Measurements from ENCODE around the gene SDK2. TPM values are rescaled to one million over a fixed set of nuclear protein-coding genes. Genes with fewer than 3 reads are reported as not detected.

The SDK2 gene
- total RNA-seq, 2 experiments from 2014 or later, result 0.23 to 0.27 TPM

DNA sequence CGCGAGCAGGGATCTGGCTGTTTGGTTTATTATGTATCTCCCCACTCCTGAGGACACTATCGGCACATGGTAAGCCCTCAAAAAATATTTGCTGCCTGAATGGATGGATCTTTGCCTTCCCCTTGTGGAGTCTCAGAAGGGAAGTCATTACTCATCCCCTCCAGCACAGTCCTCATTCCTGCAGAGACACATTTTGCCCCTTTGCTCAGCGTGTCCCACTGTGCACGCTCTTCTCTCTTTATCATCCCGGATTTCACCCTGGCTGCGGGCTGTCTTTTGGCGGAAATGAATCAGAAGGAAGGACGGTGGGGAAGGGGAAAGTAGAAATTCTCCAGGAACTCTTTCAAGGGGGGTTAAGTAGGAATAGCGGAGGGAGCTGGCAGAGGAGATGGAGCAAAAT is 207.3 kb downstream of the SDK2 start:
- CTCF ChIA-PET, result no interaction called here
- POLR2A ChIA-PET, result no interaction called here

DNA sequence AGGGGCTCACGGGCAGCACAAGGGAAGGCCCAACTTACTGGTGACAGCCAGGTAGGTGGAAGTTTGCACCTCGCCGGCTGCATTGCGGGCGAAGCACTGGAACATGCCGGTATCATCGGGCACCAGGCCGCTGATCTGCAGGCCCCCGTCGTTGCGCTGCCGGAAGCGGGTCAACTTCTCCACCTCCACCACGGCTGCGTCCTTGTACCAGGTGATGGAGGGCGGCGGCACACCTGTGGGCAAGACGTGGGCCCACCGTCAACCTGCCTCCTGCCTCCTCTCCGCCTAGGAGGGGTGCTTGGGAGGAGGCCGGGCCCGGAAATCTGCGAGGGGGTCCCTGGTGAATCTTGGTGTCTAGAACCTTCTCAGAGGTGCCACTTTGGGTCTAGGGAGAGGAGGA is 208.8 kb downstream of the SDK2 start:
- POLR2A ChIA-PET, result no interaction called here
- CTCF ChIA-PET, result no interaction called here

DNA sequence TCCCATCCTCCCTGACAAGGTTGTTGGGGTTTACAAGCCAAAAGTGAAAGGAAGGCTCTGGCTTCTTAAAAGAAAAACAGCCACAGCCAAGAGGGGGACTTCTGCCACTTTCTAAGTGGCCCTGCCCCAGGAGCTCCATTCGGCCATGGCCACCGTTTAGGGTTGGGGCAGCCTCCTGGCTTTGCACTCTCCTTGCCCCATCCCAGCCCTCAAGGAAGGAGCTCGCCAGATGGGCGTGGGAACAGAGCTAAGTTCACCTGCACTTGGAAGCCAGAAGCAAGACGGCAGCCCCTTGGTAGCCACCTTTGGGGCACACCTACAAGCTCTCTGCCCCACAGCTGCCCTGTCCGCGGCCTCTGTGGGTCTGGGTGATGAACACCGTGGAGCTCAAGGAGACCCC is 210.1 kb downstream of the SDK2 start:
- ChIA-PET CTCF (no interaction called here), POLR2A (no interaction called here)

DNA sequence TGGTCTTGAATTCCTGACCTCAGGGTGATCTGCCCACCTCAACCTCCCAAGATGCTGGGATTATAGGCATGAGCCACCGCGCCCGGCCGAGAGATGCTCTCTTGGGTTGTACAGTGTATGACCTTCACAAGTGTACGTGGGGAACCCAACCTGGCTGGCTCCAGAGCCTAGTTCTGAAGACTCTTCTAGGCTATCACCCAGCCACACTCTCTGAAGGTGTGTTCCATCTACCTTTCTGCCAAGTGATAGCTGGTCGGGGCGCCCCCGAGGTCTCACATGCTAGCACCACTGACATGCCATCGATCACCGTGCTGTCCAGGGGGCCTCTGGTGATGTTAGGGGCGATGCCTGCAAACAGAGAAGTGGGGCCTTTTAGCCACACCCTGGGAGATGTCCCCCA is 210.7 kb downstream of the SDK2 start:
- POLR2A ChIA-PET, result no interaction called here
- CTCF ChIA-PET, result no interaction called here

DNA sequence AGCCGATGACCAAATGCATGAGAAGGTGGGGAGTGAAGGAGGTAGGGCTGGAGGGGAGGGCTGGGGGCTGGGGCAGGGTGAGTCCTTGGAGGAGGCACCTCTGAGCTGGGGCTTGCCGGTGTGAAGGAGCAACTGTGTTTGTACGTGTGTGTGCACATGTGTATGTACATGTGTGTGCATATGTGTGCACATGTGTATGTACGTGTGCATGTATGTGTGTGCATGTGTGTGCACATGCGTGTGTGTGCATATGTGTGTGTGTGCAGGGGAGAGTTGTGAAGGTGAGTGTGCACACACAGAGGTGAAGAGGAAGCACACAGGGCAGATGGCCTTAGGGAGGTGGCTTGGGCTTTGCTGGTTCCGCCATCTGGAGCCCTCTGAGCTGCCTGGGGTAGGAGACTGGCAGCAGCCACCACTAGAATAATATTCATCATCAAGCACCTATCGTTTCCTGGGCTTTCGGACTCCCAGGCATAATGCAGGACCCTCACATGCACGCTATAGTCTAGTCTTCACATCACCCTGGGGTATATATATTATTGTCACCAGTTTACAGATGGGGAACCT is 211.5 kb downstream of the SDK2 start:
- POLR2A ChIA-PET, result no interaction called here
- CTCF ChIA-PET, result no interaction called here

DNA sequence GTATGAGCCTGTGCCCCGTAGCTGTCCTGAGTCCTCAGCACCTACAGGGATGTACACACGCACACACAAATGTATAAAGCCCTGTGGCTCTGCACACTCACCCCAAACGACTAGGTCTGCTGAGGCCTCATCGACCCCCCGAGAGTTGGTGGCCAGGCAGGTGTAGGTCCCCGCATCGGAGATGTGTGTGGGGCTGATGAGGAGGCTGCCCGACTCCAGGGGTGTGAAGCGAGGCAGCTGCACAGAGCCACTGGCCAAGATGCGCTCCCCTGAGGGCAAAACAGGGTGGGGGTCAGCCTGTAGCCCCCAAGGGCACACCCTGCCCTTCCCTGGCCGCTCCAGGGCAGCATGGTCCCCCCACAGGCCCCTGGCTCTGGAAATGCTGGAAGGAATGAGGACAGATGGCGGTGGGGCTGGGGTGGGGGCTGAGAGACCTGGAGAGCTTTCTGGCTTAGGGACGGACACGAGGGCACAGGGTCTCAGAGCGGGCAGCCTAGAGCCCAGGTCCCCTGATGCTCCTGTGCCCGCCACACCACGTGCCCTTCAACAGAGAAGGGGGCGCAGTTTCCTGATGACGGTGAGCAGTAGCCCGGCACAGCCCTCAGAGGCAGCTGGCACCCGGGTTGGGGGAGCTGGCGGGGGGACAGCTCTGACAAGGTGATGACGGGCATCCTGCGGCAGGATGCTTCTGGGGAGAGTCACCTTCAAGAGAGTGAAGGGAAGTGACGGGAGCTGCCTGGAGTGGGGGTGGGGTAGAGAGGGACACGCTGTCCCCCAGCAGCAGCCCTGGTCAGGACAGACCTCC is 212.6 kb downstream of the SDK2 start:
- POLR2A ChIA-PET, result no interaction called here
- CTCF ChIA-PET, result no interaction called here

DNA sequence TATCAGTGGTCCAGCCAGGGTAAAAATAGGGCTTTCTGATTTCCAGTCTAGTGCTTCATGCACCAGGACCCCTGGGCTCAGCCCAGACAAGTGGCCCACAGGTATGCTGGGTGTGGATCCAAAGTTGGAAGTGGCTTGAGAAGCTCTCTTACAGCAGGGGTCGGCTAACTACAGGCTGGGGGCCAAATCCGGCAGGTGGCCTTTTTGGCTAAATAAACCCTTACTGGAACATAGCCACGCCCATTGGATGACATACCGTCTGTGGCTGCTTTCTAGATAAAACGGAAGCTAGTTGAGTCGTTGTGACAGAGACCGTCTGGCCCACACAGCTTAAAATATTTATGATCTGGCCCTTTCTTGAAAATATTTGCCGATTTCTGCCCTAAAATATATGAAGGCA is 213.4 kb downstream of the SDK2 start:
- CTCF ChIA-PET, result interaction anchor here (0.6 to 3.0 kb wide), 3 partner anchors 62 to 291 kb away, joined by 3 to 21 read pairs (median 5); no protein-coding TSS in a partner anchor
- POLR2A ChIA-PET, result no interaction called here

DNA sequence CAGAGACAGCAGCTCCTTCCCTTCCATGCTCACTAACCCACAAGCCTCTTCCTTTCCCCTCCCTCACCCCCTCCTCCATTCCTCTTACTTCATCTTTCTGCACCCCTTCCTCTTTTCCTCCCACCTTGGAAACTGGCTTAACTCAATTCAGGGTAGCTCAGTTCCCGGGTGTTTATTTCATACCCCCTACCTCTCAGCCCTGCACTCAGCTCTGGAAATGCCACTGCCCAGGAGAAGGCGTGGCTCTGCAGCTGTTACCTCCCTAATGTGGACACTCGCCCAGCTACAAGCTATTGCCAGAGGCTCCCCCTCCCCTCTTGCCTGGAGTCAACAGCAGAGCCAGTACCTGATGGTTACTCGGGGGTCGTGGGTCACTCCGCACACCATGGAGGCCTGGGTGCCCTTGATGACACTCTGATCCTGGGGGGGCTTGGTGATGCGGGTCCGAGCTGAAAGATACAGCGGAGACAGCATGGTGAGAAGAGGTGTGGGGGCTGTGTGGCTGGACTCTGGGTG is 214.0 kb downstream of the SDK2 start:
- ChIA-PET CTCF (interaction anchor here (0.7 to 3.0 kb wide), 12 partner anchors 14 to 526 kb away, joined by 3 to 21 read pairs (median 3); no protein-coding TSS in a partner anchor), POLR2A (no interaction called here)

DNA sequence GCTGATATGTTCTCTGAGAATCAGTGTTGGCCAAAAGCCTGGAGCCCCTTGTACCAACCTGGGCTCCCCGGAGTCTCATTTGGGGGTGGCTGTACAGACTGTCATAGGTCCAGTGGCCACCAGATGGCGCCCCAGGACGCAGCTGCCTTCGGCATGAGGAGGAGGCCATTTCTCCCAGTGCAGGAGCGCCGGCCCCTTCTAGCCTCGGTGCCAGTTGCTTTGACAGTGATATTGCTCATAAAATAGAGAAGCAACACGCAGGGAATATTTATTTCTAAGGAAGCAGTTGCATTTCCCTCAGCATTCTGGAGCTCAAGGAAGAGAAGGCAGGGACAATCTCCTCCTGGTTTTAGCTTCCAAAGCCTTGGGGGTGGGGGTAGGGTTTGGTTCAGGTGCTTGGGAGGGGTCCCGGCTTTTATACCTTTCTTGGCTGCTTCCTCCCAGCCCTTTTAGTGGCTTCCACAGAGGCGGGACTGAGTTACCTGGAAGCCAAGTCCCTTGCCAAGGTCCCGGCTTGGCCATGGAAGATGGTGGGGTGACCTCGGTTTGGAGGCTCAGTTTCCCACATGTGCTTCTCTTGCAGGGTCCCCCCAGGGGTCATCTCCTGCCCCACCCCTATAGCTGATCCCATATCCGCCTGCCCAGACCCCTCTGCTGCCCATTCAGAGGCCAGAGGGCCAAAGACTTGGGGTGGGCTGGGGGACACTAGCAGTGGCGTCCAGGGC is 214.6 kb downstream of the SDK2 start:
- POLR2A ChIA-PET, result no interaction called here
- CTCF ChIA-PET, result interaction anchor here (0.7 to 3.0 kb wide), 14 partner anchors 14 to 527 kb away, joined by 3 to 21 read pairs (median 3); no protein-coding TSS in a partner anchor

DNA sequence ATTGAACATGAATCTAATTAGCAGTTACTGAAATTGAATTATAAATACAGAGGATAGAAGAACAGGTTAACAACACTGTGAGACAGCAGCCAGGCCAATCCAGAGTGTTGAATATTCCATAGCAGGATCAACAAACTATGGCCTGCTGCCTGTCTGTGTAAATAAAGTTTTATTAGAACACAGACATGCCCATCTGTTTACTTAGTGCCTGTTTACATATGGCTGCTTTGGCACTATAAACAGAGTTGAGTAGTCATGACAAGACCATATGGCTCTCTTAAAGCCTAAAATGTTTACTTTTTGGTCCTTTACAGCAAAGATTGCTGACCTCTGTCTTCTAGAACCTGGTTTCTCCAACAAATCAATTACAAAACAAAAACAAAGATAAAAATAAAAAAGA is 217.0 kb downstream of the SDK2 start:
- POLR2A ChIA-PET, result no interaction called here
- CTCF ChIA-PET, result interaction anchor here (0.7 kb wide), 1 partner anchor 1388 kb away, joined by 3 read pairs; no protein-coding TSS in a partner anchor

DNA sequence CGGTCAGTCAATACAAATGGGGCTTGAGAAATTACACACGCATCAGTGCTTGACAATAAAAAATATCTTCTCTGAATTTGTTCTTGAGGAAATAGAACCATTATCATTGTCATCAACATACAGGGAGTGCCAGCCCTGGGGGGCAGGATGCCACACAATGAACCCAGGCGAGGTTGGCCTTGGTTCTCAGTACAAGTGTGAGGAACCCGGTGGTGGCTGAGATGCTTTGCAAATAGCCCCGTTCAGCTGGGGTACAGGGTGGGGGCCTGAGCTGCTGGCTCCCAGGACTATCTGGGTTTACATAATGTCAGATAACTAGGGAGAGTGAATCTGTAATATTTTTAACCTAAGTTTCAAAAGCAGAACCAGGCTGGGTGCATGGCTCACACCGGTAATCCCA is 219.7 kb downstream of the SDK2 start:
- POLR2A ChIA-PET, result no interaction called here

DNA sequence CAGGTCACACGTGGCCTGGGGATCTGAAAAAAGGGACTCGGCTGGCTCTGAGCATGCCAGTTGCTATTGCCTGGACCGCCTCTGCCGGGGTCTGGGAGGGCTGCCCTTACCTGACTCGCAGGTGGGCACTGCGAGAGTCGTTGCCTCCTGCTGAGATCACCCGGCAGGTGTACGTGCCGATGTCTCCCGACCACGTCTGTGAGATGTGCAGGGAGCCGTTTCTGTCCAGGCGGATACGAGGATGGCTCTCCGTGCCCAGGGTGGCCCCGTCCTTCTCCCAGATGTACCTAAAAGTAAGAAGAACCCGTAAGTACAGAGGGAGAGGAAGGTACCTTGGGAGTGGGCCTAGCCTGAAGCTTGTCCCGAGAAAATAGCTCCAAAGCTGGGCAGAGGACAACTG is 220.4 kb downstream of the SDK2 start:
- POLR2A ChIA-PET, result no interaction called here
- CTCF ChIA-PET, result interaction anchor here (1.1 kb wide), 1 partner anchor 111 kb away, joined by 4 read pairs; no protein-coding TSS in a partner anchor

More for the DNA sequence above, 219.7 kb downstream of the SDK2 start:
- CTCF ChIA-PET, result interaction anchor here (0.6 kb wide), 1 partner anchor 700 kb away, joined by 4 read pairs; no protein-coding TSS in a partner anchor

DNA sequence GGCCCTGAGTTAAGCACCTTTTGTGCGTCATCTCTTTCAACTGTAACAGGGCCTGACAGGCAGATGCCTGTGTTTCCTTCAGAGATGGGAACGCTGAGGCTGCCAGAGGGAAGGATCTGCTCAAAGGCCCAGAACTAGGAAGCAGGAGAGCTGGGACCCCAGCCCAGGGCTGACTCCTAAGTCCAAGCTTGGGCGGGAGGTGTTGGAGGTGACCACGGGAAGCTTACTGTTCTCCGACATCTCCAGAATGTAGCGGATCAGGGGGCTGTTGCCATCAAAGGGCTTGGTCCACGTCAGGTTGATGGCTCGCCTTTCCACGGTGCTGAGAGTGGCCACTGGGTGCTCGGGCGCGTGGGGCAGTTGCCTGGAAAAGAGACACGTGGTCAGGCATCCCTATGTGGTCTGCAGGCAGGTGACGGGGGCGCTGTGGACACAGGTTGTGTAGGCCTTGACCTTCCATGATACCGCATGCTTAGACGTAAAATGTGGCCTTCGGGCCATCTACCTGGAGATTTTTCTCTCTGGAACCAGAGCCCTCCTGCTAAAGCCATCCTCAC is 221.0 kb downstream of the SDK2 start:
- ChIA-PET POLR2A (no interaction called here), CTCF (interaction anchor here (1.1 kb wide), 1 partner anchor 111 kb away, joined by 4 read pairs; no protein-coding TSS in a partner anchor)

DNA sequence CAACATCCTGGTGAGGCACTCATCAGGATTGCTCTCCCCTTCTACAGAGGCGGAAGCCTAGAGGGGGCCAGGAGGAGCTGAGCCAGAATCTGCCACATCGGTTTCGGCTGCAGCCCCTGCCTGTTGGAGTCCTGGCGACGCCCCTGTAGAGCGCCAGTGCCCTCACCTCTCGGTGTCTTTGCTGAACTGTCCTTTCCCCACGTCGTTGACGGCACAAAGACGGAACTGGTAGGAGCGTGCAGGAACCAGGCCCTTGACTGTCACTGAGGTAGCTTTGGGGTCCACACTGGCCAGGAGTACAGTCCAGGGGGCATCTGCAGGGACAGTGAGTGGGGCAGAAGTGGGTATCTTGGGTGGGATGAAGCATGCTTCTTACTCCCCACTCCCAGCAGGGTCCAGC is 222.1 kb downstream of the SDK2 start:
- CTCF ChIA-PET, result no interaction called here
- POLR2A ChIA-PET, result no interaction called here

DNA sequence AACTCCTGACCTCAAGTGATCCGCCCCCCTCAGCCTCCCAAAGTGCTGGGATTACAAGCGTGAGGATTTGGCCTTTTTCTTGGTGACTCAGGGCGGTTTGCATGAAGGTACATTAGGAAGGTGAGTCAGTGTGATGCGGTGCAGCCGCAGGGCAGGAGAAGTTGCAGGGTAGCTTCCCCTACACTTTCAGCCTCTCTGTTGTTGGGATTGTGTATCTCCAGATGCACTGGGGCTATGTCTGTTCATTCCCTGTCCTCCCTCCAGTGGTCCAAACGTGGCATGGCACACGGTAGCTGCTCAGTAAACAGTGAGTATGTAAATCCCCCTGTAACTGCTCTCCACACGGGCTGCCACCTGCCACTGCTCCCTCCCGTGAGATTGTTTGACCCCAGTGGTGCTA is 223.3 kb downstream of the SDK2 start:
- CTCF ChIA-PET, result no interaction called here
- POLR2A ChIA-PET, result no interaction called here

DNA sequence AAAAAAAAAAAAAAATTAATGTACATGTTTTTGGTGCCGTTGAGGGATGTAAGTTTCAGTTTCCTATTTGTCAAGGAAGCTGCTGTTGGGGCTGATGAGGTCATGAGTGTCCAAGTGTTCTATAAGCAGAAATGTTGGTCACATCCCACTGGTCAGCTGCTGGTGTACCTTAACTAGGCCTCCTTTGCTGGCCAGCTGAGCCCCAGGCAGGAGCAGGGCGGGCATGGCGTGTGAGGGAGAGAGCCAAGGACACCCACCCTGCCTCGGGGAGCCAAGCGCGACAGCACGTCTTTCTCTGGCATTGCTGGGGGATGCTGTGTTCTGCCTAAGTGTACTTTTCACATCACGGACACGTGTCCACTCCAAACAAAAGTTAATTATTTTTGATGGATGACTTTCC is 224.4 kb downstream of the SDK2 start:
- CTCF ChIA-PET, result no interaction called here
- POLR2A ChIA-PET, result no interaction called here

DNA sequence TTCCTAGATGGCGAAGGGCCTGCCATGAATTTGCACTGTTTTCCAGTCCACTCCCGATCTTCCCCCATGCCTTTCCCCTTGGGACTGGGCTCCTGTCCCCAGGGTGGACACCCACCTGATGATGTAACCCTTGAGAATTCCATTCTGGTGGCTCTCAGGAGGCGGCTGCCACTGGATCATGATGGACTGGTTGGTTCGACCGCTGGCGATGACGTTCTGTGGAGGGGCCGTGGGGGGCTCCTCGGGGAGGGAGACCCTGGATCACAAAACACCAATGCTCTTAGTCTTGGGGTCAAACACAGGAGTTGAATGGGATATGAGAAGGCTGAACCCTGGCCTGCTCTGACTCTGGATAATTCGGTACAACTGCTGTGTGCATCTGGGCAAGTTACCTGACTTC is 225.2 kb downstream of the SDK2 start:
- POLR2A ChIA-PET, result no interaction called here

DNA sequence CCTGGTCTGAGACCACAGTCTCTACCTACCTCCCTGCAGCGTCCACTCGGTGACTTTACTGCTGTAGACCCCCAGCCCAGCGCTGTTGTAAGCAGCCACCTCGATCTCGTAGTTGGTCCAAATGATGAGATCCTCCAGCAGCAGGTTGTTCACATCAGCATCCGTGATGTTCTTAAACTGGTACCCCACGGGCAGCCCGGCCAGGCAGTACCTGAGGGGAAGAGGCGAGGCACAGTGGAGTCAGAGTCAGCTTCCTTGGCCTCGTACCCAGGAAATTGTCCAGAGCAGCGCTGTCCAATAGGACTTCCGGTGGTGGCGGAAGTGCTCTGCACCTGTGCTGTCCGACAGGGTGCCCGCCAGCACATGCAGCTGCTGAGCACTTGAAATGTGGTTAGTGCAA is 228.5 kb downstream of the SDK2 start:
- CTCF ChIA-PET, result interaction anchor here (0.6 kb wide), 1 partner anchor 14 kb away, joined by 3 read pairs; no protein-coding TSS in a partner anchor
- POLR2A ChIA-PET, result no interaction called here

More for the DNA sequence above, 225.2 kb downstream of the SDK2 start:
- CTCF ChIA-PET, result no interaction called here

DNA sequence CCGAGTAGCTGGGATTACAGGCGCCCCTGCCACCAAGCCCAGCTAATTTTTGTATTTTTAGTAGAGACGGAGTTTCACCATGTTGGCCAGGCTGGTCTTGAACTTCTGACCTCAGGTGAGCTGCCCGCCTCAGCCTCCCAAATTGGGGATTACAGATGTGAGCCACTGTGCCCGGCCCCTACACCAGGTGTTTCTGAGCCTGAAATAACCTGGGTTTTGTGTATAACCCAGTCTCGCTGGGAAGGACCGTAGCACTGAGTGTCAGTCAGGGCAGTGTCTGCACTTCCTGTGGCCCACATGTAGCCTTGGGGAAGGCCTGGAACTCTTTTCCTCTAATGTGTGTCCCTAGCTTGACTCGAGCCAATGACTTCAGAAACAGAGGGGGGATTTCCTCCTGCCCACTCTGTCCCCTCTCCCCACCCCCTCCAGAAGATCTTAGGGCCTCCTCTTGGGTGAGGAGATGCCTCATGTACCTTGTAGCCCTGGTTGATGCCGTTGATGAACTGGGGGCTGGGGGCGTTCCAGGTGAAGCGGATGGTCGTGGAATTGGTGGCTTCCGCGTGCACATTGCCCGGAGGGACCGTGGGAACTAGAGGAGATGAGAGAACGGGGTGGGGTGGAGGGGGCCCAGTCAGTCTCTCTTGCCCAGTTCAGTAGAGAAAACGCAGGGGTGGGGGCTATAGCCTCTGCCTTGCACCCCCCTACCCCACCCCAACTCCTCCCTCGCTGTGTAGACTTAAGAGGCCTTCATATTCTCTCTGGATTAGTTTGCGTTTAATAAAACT is 229.9 kb downstream of the SDK2 start:
- POLR2A ChIA-PET, result no interaction called here
- CTCF ChIA-PET, result no interaction called here

Measured in activated CD8-positive, alpha-beta memory T cell treated with anti-CD3 and anti-CD28 coated beads for 36 hours (primary cell).